ENCODE data around the gene LMAN2L. TPM values are rescaled to one million over a fixed set of nuclear protein-coding genes. Genes with fewer than 3 reads are reported as not detected.
A peak's percentile ranks its signal among the peaks of the same experiment; 100 is the strongest.

Gene LMAN2L
- total RNA-seq, 1 experiment from 2014 or later, result 17.6 TPM

DNA sequence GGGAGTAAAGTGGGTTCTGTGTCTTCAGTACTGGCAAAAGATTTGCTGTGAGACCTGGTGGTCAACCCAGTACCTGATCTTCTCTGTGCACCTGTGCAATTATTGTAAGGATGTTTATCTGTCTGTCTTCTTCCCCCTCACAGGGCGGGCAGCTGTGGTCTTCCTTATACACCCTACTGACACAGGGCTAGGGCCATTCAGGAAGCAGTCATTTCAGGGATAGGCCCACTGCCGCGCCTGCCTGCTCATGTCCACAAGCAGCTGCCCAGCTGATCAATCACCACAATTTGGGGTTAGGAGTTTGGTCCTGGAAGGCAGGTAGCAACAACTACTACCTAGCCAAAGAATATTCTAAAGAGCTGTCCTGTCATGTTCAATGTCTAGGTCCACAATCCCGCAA is 19.7 kb upstream of the LMAN2L start:
- no CpG with 5 or more reads among the region's 4 CpGs for WGBS (ENCODE audit: extremely low coverage, insufficient read length, low lambda C conversion rate)

More for the DNA sequence above, 19.7 kb upstream of the LMAN2L start:
- Histone ChIP-seq H3K27me3 (ENCODE audit: insufficient read depth, low read length) (peaks cover 2% of the 10 kb centered on the region; the same call in 1 of the 2 replicates), H3T11ph (ENCODE audit: low read length) (no peak overlapping the region), H4K20me1 (ENCODE audit: control insufficient read depth, insufficient read depth, insufficient read length) (no peaks in the 10 kb centered on the region), H3K4ac (ENCODE audit: low read depth, low read length) (no peak overlapping the region), H3K79me2 (ENCODE audit: insufficient read depth, low read length) (no peaks in the 10 kb centered on the region), H4K91ac (ENCODE audit: insufficient read length, low read depth, low read length) (no peak overlapping the region), H3K18ac (ENCODE audit: insufficient read length, low read depth, low read length) (no peak overlapping the region), H4K8ac (replicated peaks; ENCODE audit: insufficient read length, low read depth, low read length) (no peak overlapping the region), H3K4me2 (ENCODE audit: insufficient read depth, insufficient read length, low read length) (no peak overlapping the region), H3K23me2 (ENCODE audit: insufficient read length, low read depth, low read length, poor library complexity, severe bottlenecking) (peaks cover 17% of the 10 kb centered on the region), H2BK15ac (ENCODE audit: low read depth, low read length) (no peak overlapping the region), H3K27ac (ENCODE audit: insufficient read length, low read depth, low read length) (no peak overlapping the region), H3K4me1 (ENCODE audit: insufficient read depth, low read length) (peaks cover 8% of the 10 kb centered on the region; the same call in 1 of the 2 replicates), H2AFZ (ENCODE audit: low read length) (no peak overlapping the region), H3K23ac (ENCODE audit: insufficient read length, low read depth, low read length) (no peak overlapping the region), H3K56ac (ENCODE audit: insufficient read length, low read depth, low read length) (no peak overlapping the region), H2AK5ac (ENCODE audit: insufficient read length, low read length) (no peak overlapping the region), H2BK120ac (ENCODE audit: low read depth, low read length, poor library complexity, severe bottlenecking) (no peak overlapping the region), H4K5ac (ENCODE audit: insufficient read length, low read depth, low read length) (no peak overlapping the region), H2BK20ac (ENCODE audit: low read depth, low read length, poor library complexity, severe bottlenecking) (no peak overlapping the region), H3K9me3 (ENCODE audit: control insufficient read depth, low read depth, low read length) (no peaks in the 10 kb centered on the region), H3K9ac (ENCODE audit: extremely low read depth, insufficient read length, low read length) (no peak overlapping the region), H2BK5ac (ENCODE audit: insufficient read length, low read length) (no peak overlapping the region), H3K79me1 (ENCODE audit: insufficient read depth, low read depth, low read length, poor library complexity, severe bottlenecking) (no peaks in the 10 kb centered on the region), H2BK12ac (ENCODE audit: insufficient read length, low read depth, low read length) (no peak overlapping the region), H3K14ac (ENCODE audit: insufficient read depth, low read length) (no peak overlapping the region)
- Mint-ChIP-seq H3K36me3 (ENCODE audit: insufficient read depth in 1 of 3, low read depth in 3 of 3) (no peaks in the 10 kb centered on the region), H3K27me3 (ENCODE audit: low read depth) (peaks cover 19% of the 10 kb centered on the region), H3K4me3 (peak overlapping the region in 1 of 2 experiments; percentile 78; a peak in 3 of 5 replicates), H3K4me1 (peaks cover 44 to 51% of the 10 kb centered on the region in 2 experiments), H3K9me3 (no peaks in the 10 kb centered on the region), H3K27ac (no peak overlapping the region)
- no peak for DNase-seq
- TF ChIP-seq, protein P1, sequence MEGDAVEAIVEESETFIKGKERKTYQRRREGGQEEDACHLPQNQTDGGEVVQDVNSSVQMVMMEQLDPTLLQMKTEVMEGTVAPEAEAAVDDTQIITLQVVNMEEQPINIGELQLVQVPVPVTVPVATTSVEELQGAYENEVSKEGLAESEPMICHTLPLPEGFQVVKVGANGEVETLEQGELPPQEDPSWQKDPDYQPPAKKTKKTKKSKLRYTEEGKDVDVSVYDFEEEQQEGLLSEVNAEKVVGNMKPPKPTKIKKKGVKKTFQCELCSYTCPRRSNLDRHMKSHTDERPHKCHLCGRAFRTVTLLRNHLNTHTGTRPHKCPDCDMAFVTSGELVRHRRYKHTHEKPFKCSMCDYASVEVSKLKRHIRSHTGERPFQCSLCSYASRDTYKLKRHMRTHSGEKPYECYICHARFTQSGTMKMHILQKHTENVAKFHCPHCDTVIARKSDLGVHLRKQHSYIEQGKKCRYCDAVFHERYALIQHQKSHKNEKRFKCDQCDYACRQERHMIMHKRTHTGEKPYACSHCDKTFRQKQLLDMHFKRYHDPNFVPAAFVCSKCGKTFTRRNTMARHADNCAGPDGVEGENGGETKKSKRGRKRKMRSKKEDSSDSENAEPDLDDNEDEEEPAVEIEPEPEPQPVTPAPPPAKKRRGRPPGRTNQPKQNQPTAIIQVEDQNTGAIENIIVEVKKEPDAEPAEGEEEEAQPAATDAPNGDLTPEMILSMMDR (conservative IDR thresholded peaks at IDR 0.05), result no peak

Measured in H9 (cell line).